NCI-H146 treated with DMSO at 0.1 percent for 48 hours (cell line): ENCODE results near the gene FRMPD4.
"Not testable (repeated sequence)": the region's sequence is repeated elsewhere in the genome, so short reads cannot be mapped to it uniquely, and the experiment has no call there.

Source experiments
- DNase-seq: peaks from one replicate; lab custom pipeline; 2025; ENCODE audit not compliant: unreplicated experiment; lab: John Stamatoyannopoulos, UW

The FRMPD4 gene

GRCh38 chrX:12494400-12495138, 356.3 kb downstream of the FRMPD4 start:
- DNase-seq = no peak

GRCh38 chrX:12496343-12496742, 358.1 kb downstream of the FRMPD4 start:
- no peak for DNase-seq

GRCh38 chrX:12497832-12498591, 359.7 kb downstream of the FRMPD4 start:
- no peak for DNase-seq

GRCh38 chrX:12505127-12505526, 366.9 kb downstream of the FRMPD4 start:
- DNase-seq = peak; percentile 56

- DNase-seq = not testable (repeated sequence)
These were observed 377.1 kb downstream of the FRMPD4 start for GRCh38 chrX:12515384-12515783.

- DNase-seq = no peak
These were observed 388.0 kb downstream of the FRMPD4 start for GRCh38 chrX:12526306-12526705.

GRCh38 chrX:12538096-12538495, 399.8 kb downstream of the FRMPD4 start:
- not testable (repeated sequence) for DNase-seq

GRCh38 chrX:12542251-12542650, 404.0 kb downstream of the FRMPD4 start:
- DNase-seq = not testable (repeated sequence)

GRCh38 chrX:12548341-12548740, 410.1 kb downstream of the FRMPD4 start:
- DNase-seq = no peak

GRCh38 chrX:12548746-12549145, 410.5 kb downstream of the FRMPD4 start:
- no peak for DNase-seq

- DNase-seq = no peak
These were observed 415.9 kb downstream of the FRMPD4 start for GRCh38 chrX:12554206-12554605.

GRCh38 chrX:12563121-12563520, 424.8 kb downstream of the FRMPD4 start:
- DNase-seq = no peak

- DNase-seq = no peak
These were observed 425.9 kb downstream of the FRMPD4 start for GRCh38 chrX:12564221-12564620.

GRCh38 chrX:12567857-12568256, 429.6 kb downstream of the FRMPD4 start:
- DNase-seq = peak; percentile 2

GRCh38 chrX:12570859-12571501, 432.7 kb downstream of the FRMPD4 start:
- DNase-seq = no peak

- no peak for DNase-seq
These were observed 441.0 kb downstream of the FRMPD4 start for GRCh38 chrX:12579311-12579710.

- peak; percentile 55 for DNase-seq
These were observed 442.3 kb downstream of the FRMPD4 start for GRCh38 chrX:12580548-12580947.

GRCh38 chrX:12581546-12581945, 443.3 kb downstream of the FRMPD4 start:
- DNase-seq = no peak

GRCh38 chrX:12582649-12583048, 444.4 kb downstream of the FRMPD4 start:
- DNase-seq = no peak

- DNase-seq = no peak
These were observed 445.3 kb downstream of the FRMPD4 start for GRCh38 chrX:12583543-12583942.

- DNase-seq = no peak
These were observed 457.4 kb downstream of the FRMPD4 start for GRCh38 chrX:12595720-12596119.

- no peak for DNase-seq
These were observed 471.8 kb downstream of the FRMPD4 start for GRCh38 chrX:12610079-12610478.
